Stomach (tissue), 9 donors: ENCODE results near the gene PLCXD3. TPM values are rescaled to one million over a fixed set of nuclear protein-coding genes. Genes with fewer than 3 reads are reported as not detected.

ENCODE experiments used
- DNase-seq, 2 donors: peaks; one replicate each; pipeline versions ENCODE4 v3.0.0 to v3.0.0-alpha.2; 2013 to 2019
- H3K27ac ChIP-seq, 5 donors: fragments of 200-600 bp in 4 of 5; sonication (generic) in 4 of 5; one replicate each; pipeline ENCODE4 v1.5.1; 2013 to 2019; ENCODE audit warnings: mild to moderate bottlenecking in 1 of 5, moderate library complexity in 1 of 5
- H3K27me3 ChIP-seq, 3 donors: fragments of 200-600 bp; sonication (generic); one replicate each; pipeline ENCODE4 v1.5.1; 2017 to 2019; ENCODE audit warnings: mixed run types in 1 of 3
- H3K36me3 ChIP-seq, 4 donors: fragments of 200-600 bp; sonication (generic); 1 replicate in 3 of 4; 2 replicates in 1 of 4; pipeline ENCODE4 v1.5.1; 2016 to 2019
- H3K4me1 ChIP-seq, 4 donors: fragments of 200-600 bp; sonication (generic); one replicate each; pipeline ENCODE4 v1.5.1; 2016 to 2019
- H3K4me3 ChIP-seq, 4 donors: fragments of 200-600 bp; sonication (generic) in 3 of 4; one replicate each; pipeline ENCODE4 v1.5.1; 2016 to 2019; ENCODE audit warnings: mild to moderate bottlenecking in 1 of 4
- H3K9me3 ChIP-seq, 4 donors: fragments of 200-600 bp; sonication (generic); one replicate each; pipeline ENCODE4 v1.5.1; 2016 to 2019
- CTCF ChIP-seq, 7 experiments: fragments of 450-650 bp in 4 of 7; fragments of 200-600 bp in 3 of 7; sonication (generic) in 3 of 7; IDR thresholded peaks; one replicate each; pipeline ENCODE4 v1.5.1; 2016 to 2019; ENCODE audit warnings: antibody characterized with exemption in 7 of 7, control low read depth in 2 of 7, mild to moderate bottlenecking in 1 of 7
- EP300 ChIP-seq: sonication (generic); formaldehyde crosslinking; IDR thresholded peaks from one replicate; pipeline ENCODE4 v1.6.1; 2017; ENCODE audit warnings: antibody characterized with exemption
- POLR2A ChIP-seq, 4 donors: fragments of 450-650 bp; IDR thresholded peaks; one replicate each; pipeline ENCODE4 v1.6.1; 2016; ENCODE audit warnings: antibody characterized with exemption in 4 of 4, control low read depth in 2 of 4, mild to moderate bottlenecking in 1 of 4, moderate library complexity in 1 of 4
- POLR2AphosphoS5 ChIP-seq, 3 donors: sonication (generic); formaldehyde crosslinking; IDR thresholded peaks; one replicate each; pipeline ENCODE4 v1.6.1; 2016; ENCODE audit warnings: antibody characterized with exemption in 3 of 3
- WGBS, 5 donors: extraction: QIAGEN DNeasy Blood & Tissue Kit in 3 of 5; methylation state at CpG; one replicate each; pipeline versions ENCODE4 v1.1.5 to v1.1.7; 2013 to 2018; 5-methylcytosine and 5-hydroxymethylcytosine counted together
- intact Hi-C: fragments of 100-400 bp; cut with DNase I; formaldehyde crosslinking; loops from one replicate; pipeline ENCODE4 v1.15.1; 2023; ENCODE audit warnings: low total_unique reads
- polyA plus RNA-seq, 3 donors: library from polyadenylated mRNA; stranded (reverse); fragments of 200-250 nt; gene quantifications; one replicate each; pipeline ENCODE4 v1.2.3, GENCODE V29; 2013
- total RNA-seq, 5 donors: library from RNA; depleted of rRNA; stranded (reverse); fragments of >200 nt; gene quantifications; one replicate each; pipeline versions ENCODE4 v1.1.0 to v1.2.3, GENCODE V29; 2014 to 2016
- donor health status: healthy with polysubstance abuse.
- donor health status: Bipolar disorder and iron deficiency.
- donor health status: healthy.

The PLCXD3 gene
- total and polyA plus RNA-seq, 8 donors: 1.2 to 3.5 (median 2.6) TPM; not detected in 1

GRCh38 chr5:41406936-41407335 lies 103.5 kb downstream of the PLCXD3 start:
- no peaks in the 10 kb centered on the region for H3K4me1 ChIP-seq
- H3K27ac ChIP-seq: no peak overlapping the region
- no peaks in the 10 kb centered on the region for H3K36me3 ChIP-seq
- intact Hi-C loops: no loop called here
- H3K4me3 ChIP-seq: no peak overlapping the region
- no peak for DNase-seq
- no peaks in the 10 kb centered on the region for H3K9me3 ChIP-seq
- no peaks in the 10 kb centered on the region for H3K27me3 ChIP-seq
- TF ChIP-seq POLR2AphosphoS5 (IDR thresholded peaks at IDR 0.05) (no peak), POLR2A (IDR thresholded peaks at IDR 0.05) (no peak), EP300 (no peak), CTCF (IDR thresholded peaks at IDR 0.05) (no peak)
- 72 to 92% (median 87%) methylated on average over 1 of the region's 1 CpG for WGBS, 5 donors

GRCh38 chr5:41406424-41406823 lies 104.0 kb downstream of the PLCXD3 start:
- DNase-seq: no peak
- Histone ChIP-seq H3K36me3 (no peaks in the 10 kb centered on the region), H3K27me3 (no peaks in the 10 kb centered on the region), H3K4me1 (no peaks in the 10 kb centered on the region), H3K4me3 (no peak overlapping the region), H3K27ac (no peak overlapping the region), H3K9me3 (no peaks in the 10 kb centered on the region)
- WGBS, 5 donors: 69 to 90% (median 84%) methylated on average over 1 of the region's 1 CpG
- TF ChIP-seq EP300 (no peak), POLR2AphosphoS5 (IDR thresholded peaks at IDR 0.05) (peak in 1 of 3 donors; percentile 47), POLR2A (IDR thresholded peaks at IDR 0.05) (no peak)
- intact Hi-C loops: no loop called here

- H3K9me3 ChIP-seq: peaks cover 0 to 4% (median under 1%) of the 10 kb centered on the region in 4 donors
- DNase-seq: no peak
- H3K36me3 ChIP-seq: no peaks in the 10 kb centered on the region
- no peak overlapping the region for H3K4me3 ChIP-seq
- H3K4me1 ChIP-seq: no peaks in the 10 kb centered on the region
- intact Hi-C loops: no loop called here
- H3K27ac ChIP-seq: no peak overlapping the region
- no peaks in the 10 kb centered on the region for H3K27me3 ChIP-seq
- TF ChIP-seq CTCF (IDR thresholded peaks at IDR 0.05) (no peak), EP300 (no peak), POLR2AphosphoS5 (IDR thresholded peaks at IDR 0.05) (no peak), POLR2A (IDR thresholded peaks at IDR 0.05) (no peak)
Measured at GRCh38 chr5:41404757-41405156, 105.6 kb downstream of the PLCXD3 start.

GRCh38 chr5:41403846-41404245 lies 106.6 kb downstream of the PLCXD3 start:
- 78 to 93% (median 92%) methylated on average over 3 of the region's 3 CpGs for WGBS, 5 donors
- H3K9me3 ChIP-seq: peaks cover 0 to 13% (median 5%) of the 10 kb centered on the region in 4 donors
- no peak for DNase-seq
- no peaks in the 10 kb centered on the region for H3K27me3 ChIP-seq
- no peaks in the 10 kb centered on the region for H3K4me1 ChIP-seq
- H3K4me3 ChIP-seq: no peak overlapping the region
- H3K27ac ChIP-seq: no peak overlapping the region
- no peaks in the 10 kb centered on the region for H3K36me3 ChIP-seq
- intact Hi-C loops: no loop called here
- TF ChIP-seq POLR2AphosphoS5 (IDR thresholded peaks at IDR 0.05) (no peak), POLR2A (IDR thresholded peaks at IDR 0.05) (no peak), CTCF (IDR thresholded peaks at IDR 0.05) (no peak), EP300 (no peak)

- H3K4me1 ChIP-seq: no peaks in the 10 kb centered on the region
- DNase-seq: no peak
- H3K4me3 ChIP-seq: no peak overlapping the region
- H3K9me3 ChIP-seq: peaks cover 0 to 13% (median 5%) of the 10 kb centered on the region in 4 donors
- no peaks in the 10 kb centered on the region for H3K27me3 ChIP-seq
- H3K27ac ChIP-seq: no peak overlapping the region
- WGBS, 5 donors: 72 to 84% (median 79%) methylated on average over 2 of the region's 2 CpGs
- intact Hi-C loops: no loop called here
- no peaks in the 10 kb centered on the region for H3K36me3 ChIP-seq
- TF ChIP-seq CTCF (IDR thresholded peaks at IDR 0.05) (no peak), POLR2AphosphoS5 (IDR thresholded peaks at IDR 0.05) (no peak), POLR2A (IDR thresholded peaks at IDR 0.05) (no peak), EP300 (no peak)
Measured at GRCh38 chr5:41402845-41403244, 107.6 kb downstream of the PLCXD3 start.
